T-helper 1 cell treated with Interleukin-12 subunit alpha and Interleukin-12 subunit beta and Interleukin-4 antibody, amounts not matched to agents 30 ng/mL and 1 ng/mL, for 36 hours (primary cell): ENCODE measurements around the gene ZNF227. TPM values are rescaled to one million over a fixed set of nuclear protein-coding genes. Genes with fewer than 3 reads are reported as not detected.
"Not testable (repeated sequence)": the region's sequence is repeated elsewhere in the genome, so short reads cannot be mapped to it uniquely, and the experiment has no call there.

Experiments used
- intact Hi-C: fragments of 100-400 bp; cut with micrococcal nuclease; formaldehyde crosslinking; loops from one replicate; pipeline ENCODE4 v1.15.1; 2024
- total RNA-seq: library from RNA; stranded (reverse); gene quantifications from 2 replicates; pipeline ENCODE4 v1.2.3, GENCODE V29; 2022

Gene ZNF227
- 30.3 and 30.4 TPM in 2 replicates for total RNA-seq

GRCh38 chr19:44212250-44212865, at the start of gene ZNF227:
ZNF227 (plus strand) TSS chr19:44212532; CDS start chr19:44217793, 5,261 bp downstream.
- intact Hi-C loops = loop anchor here (1.0 to 10.0 kb wide), 11 partner anchors 47 to 388 kb away; partner anchors contain the start of genes ZNF155, ZNF180, ZNF221 and ZNF225

- intact Hi-C loops = loop anchor here (1.0 to 2.0 kb wide), 5 partner anchors 50 to 337 kb away; partner anchors contain the start of genes ZNF180, ZNF225, ZNF230 and ZNF283
Measured at GRCh38 chr19:44163789-44164188, 48.5 kb upstream of the ZNF227 start.

DNA sequence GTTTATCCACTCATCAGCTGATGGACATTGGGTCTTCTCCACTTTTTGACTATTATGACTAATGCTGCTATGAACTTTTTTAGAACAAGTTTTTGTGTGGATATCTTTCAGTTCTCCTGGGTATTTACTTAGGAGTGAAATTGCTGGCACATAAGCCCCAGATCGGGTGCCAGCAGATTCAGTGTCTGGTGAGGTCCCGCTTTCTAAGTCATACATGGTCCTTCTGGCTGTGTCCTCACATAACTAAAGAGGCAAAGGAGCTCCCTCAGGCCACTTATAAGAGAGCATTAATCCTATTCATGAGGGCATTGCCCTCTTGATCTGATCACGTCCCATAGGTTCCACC, 48.0 kb upstream of the ZNF227 start:
- intact Hi-C loops = loop anchor here (1.0 to 2.0 kb wide), 5 partner anchors 51 to 337 kb away; partner anchors contain the start of genes ZNF180, ZNF225, ZNF230 and ZNF283

DNA sequence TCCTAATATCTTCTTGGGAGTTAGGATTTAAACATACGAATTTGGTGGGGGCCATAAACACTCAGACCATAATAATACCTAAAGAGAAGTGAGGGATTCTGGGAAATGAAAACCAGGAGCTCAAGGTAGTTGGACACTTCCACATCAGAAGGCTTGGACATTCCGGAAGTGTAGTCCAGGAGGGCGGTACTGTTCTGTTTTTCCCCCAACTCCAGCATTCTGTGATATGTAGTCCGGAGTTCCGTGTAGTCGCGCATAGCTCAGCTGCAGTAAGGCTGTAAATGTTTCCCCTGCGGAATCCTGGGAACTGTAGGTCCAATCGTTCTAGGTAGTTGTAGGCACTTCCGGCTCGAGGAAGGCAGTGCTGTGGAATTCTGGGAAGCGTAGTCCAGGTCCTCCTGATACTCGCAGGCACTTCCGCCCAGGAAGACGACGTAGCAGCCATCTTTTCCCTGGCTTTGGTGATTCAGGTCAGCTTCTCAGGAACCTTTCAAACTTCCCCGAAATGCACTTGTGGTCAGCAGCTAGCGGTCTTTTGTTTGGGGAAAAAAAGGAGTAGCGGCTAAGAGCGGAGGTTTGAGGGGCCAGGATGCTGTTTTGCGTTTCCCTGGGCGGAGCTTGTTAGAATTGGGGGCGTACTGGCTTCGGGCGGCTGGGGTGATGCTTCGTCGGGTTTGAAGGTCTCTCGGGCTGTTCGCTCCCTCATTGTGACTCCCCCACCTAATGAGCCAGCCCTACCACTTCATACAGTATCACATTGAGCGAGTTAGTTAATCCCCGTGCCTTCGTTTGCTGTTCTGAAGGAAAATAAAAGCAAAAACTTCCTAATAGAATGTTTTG, 47.4 kb upstream of the ZNF227 start, which contains the start of gene ZNF226:
TSS of gene ZNF226 (plus strand) at position 428 of the 840 bp plus-strand sequence. CDS start 4,981 bp downstream, outside the sequence.
- intact Hi-C loops = loop anchor here (1.0 to 2.0 kb wide), 11 partner anchors 24 to 338 kb away; partner anchors contain the start of genes ZNF180, ZNF225, ZNF227 and ZNF230

- intact Hi-C loops = not testable (repeated sequence)
Measured at GRCh38 chr19:44170660-44171059, 41.7 kb upstream of the ZNF227 start.

DNA sequence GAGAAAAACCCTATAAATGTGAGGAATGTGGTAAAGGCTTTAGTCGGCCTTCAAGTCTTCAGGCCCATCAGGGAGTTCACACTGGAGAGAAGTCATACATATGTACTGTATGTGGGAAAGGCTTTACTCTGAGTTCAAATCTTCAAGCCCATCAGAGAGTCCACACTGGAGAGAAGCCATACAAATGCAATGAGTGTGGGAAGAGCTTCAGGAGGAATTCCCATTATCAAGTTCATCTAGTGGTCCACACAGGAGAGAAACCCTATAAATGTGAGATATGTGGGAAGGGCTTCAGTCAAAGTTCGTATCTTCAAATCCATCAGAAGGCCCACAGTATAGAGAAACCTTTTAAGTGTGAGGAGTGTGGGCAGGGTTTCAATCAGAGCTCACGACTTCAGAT, 35.7 kb upstream of the ZNF227 start:
- intact Hi-C loops = no loop called here

DNA sequence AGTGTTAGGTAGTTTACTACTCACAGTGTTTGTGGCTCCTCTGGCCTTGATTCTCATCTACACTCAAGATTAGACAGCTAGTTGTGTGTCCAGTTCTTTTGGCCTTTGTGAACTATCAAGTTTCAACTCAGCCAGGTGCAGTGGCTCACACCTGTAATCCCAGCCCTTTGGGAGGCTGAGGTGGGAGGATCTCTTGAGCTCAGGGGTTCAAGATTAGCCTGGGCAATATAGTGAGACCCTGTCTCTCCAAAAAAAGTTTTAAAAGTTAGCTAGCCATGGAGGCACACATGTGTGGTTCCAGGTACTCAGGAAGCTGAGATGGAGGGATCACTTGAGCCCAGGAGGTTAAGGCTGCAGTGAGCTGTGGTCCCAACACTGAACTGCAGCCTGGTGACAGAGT, 31.4 kb upstream of the ZNF227 start:
- intact Hi-C loops = no loop called here

- intact Hi-C loops = no loop called here
Measured at GRCh38 chr19:44182145-44182544, 30.2 kb upstream of the ZNF227 start.

DNA sequence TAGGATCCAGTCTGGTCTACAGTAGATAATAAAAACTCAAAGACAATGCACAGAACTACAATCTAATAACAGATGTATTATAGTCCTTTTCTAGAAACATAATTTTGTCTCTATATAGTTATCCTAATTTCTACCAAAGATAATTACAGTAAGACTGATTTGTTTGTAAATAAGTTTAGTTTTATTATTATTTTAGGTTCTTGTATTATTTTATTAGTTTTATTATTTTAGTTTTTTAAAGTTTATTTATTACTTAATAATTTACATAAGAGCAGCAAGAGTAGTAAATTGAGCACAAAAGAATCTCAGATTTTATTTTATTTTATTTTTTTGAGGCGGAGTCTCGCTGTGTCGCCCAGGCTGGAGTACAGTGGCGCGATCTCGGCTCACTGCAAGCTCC, 22.3 kb upstream of the ZNF227 start:
- intact Hi-C loops = no loop called here

DNA sequence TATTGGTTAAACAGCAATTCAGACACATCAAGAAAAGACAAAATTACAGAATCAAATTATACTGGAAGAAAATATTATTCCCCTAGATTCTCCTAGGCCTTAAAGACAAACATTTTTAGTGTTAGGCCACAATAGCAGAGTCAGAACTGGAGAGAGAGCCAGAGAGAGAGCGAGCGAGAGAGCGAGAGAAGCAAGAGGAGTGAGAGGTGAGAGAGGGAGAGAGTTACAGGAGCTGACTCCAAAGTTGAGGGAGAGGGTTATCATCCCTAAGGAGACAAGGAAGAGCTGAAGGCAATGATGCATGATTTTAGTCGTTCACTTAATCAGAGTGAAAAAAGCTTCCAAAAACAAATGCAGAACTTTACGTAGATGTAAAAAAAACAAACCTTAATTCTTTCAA, 20.2 kb upstream of the ZNF227 start:
- intact Hi-C loops = no loop called here

DNA sequence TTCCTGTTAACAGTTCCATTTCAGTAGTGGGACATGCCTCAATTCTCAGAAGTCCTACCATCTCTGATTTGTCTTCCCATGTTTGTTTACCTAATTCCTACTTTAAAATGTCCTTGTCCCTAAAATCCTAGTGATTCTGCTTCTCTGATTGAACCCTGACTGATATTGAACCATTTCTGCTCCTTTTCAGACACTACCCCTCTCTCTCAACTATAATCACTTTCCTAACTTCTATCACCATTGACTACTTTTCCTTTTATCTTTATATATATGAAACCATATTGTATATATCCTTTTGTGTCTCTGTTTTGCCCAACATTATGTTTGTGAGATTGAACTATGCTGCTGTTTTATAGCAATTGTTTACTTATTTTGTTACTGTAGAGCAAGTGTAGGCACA, 15.6 kb upstream of the ZNF227 start:
- intact Hi-C loops = no loop called here

GRCh38 chr19:44202470-44202869, 9.9 kb upstream of the ZNF227 start:
- intact Hi-C loops = no loop called here

GRCh38 chr19:44202974-44203373, 9.4 kb upstream of the ZNF227 start:
- intact Hi-C loops = no loop called here

- intact Hi-C loops = not testable (repeated sequence)
Measured at GRCh38 chr19:44203877-44204276, 8.5 kb upstream of the ZNF227 start.

GRCh38 chr19:44204772-44205171, 7.6 kb upstream of the ZNF227 start:
- intact Hi-C loops = no loop called here

- intact Hi-C loops = loop anchor here (1.0 to 2.0 kb wide), 6 partner anchors 42 to 293 kb away; partner anchors contain the start of genes ZNF180, ZNF222, ZNF224 and ZNF226
Measured at GRCh38 chr19:44207126-44207803, 5.1 kb upstream of the ZNF227 start.

GRCh38 chr19:44212866-44213346, 574 bp downstream of the ZNF227 start:
- intact Hi-C loops = loop anchor here (1.0 to 10.0 kb wide), 11 partner anchors 48 to 388 kb away; partner anchors contain the start of genes ZNF155, ZNF180, ZNF221 and ZNF225

DNA sequence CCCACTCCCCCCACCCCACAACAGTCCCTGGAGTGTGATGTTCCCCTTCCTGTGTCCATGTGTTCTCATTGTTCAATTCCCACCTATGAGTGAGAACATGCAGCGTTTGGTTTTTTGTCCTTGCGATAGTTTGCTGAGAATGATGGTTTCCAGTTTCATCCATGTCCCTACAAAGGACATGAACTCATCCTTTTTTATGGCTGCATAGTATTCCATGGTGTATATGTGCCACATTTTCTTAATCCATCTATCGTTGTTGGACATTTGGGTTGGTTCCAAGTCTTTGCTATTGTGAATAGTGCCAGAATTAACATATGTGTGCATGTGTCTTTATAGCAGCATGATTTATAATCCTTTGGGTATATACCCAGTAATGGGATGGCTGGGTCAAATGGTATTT, 7.6 kb downstream of the ZNF227 start:
- intact Hi-C loops = loop anchor here (10.0 kb wide), 1 partner anchor 395 kb away; the partner anchor contains the start of gene ZNF283

GRCh38 chr19:44220761-44221160, 8.4 kb downstream of the ZNF227 start:
- intact Hi-C loops = not testable (repeated sequence)

- intact Hi-C loops = not testable (repeated sequence)
Measured at GRCh38 chr19:44221291-44221690, 9.0 kb downstream of the ZNF227 start.

DNA sequence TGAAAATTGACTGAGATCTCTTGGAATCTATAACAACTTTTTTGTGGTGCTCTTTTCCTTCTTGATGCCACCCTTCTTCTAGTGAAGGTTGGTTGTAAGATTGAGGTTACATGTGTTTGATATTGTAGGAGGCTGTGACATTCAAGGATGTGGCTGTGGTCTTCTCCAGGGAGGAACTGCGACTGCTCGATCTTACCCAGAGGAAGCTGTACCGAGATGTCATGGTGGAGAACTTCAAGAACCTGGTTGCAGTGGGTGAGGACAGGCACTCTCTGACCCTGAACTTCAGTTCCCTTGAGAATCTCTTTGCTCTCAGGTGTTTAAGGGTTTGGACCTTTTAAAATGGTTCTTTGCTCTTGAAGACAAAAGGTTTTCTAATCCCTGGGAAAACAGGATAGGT, 16.0 kb downstream of the ZNF227 start:
- intact Hi-C loops = no loop called here
